GM12878 (cell line): ENCODE results near the gene MGLL. TPM values are rescaled to one million over a fixed set of nuclear protein-coding genes. Genes with fewer than 3 reads are reported as not detected.

Experiments used
- ATAC-seq: fragments of 200-7000 bp; cut with Tn5 transposase; 3 replicates; pipeline ENCODE4 v1.9.1; 2020; ENCODE audit warnings: mild to moderate bottlenecking, moderate library complexity
- BruUV-seq: library from RNA; stranded (reverse); fragments of 400-500 nt; replicated peaks from 2 replicates; lab custom pipeline; 2021; lab: Mats Ljungman, UMichigan
- CTCF ChIA-PET: fragments of 300-600 bp; sonication (Branson Sonifier 250); formaldehyde crosslinking; extraction: SDS; loops from one replicate; lab custom pipeline; 2021; ENCODE audit warnings: inconsistent platforms; lab: Yijun Ruan, JAX
- POLR2A ChIA-PET: fragments of 350-600 bp; formaldehyde crosslinking; extraction: SDS; loops from one replicate; lab custom pipeline; 2021; ENCODE audit warnings: inconsistent platforms; lab: Charles Lee
- RAD21 ChIA-PET: fragments of 300-600 bp; sonication (Branson Sonifier 250); formaldehyde crosslinking; loops from one replicate; lab custom pipeline; 2023; ENCODE audit warnings: antibody characterized with exemption; ENCODE audit not compliant: unreplicated experiment; lab: Charles Lee
- SMC1A ChIA-PET: fragments of 300-600 bp; sonication (Branson Sonifier 250); formaldehyde crosslinking; loops from one replicate; lab custom pipeline; 2023; ENCODE audit not compliant: unreplicated experiment, uncharacterized antibody; lab: Charles Lee
- DNase-seq: peaks from one replicate; pipeline ENCODE4 v3.0.0-alpha.2; 2011; ENCODE audit warnings: low read depth, low spot score
- FAIRE-seq: peaks from 3 replicates; lab custom pipeline; 2011; peaks lifted over from hg19 to GRCh38; lab: Jason Lieb, UNC
- H2AFZ ChIP-seq: 2 replicates; pipeline ENCODE4 v1.6.0; 2011; ENCODE audit warnings: low read depth, low read length, control low read depth; ENCODE audit not compliant: control insufficient read depth
- H3K27ac ChIP-seq: 2 replicates; pipeline ENCODE4 v1.5.1; 2011; ENCODE audit warnings: control low read depth; ENCODE audit not compliant: control insufficient read depth, insufficient read depth
- H3K27me3 ChIP-seq, 2 experiments: replicated peaks in 1 of 2; 2 replicates each; pipeline versions ENCODE4 v1.6.0 to v1.6.1; 2011; ENCODE audit warnings: low read length in 1 of 2; ENCODE audit not compliant: control insufficient read depth in 2 of 2, insufficient read depth in 2 of 2
- H3K36me3 ChIP-seq, 2 experiments: 2 replicates each; pipeline ENCODE4 v1.5.1; 2011; ENCODE audit warnings: low read length in 1 of 2; ENCODE audit not compliant: control insufficient read depth in 2 of 2, insufficient read depth in 2 of 2
- H3K4me1 ChIP-seq: 2 replicates; pipeline ENCODE4 v1.6.1; 2011; ENCODE audit warnings: mild to moderate bottlenecking, low read length, moderate library complexity, mixed read lengths; ENCODE audit not compliant: control insufficient read depth, insufficient read depth
- H3K4me2 ChIP-seq: 2 replicates; pipeline ENCODE4 v1.6.0; 2011; ENCODE audit warnings: control low read depth; ENCODE audit not compliant: control insufficient read depth, insufficient read depth
- H3K4me3 ChIP-seq: fragments of 200-600 bp; sonication (generic); 2 replicates; pipeline ENCODE4 v1.5.1; 2016
- H3K79me2 ChIP-seq: 2 replicates; pipeline ENCODE4 v1.6.0; 2011; ENCODE audit warnings: low read length; ENCODE audit not compliant: control insufficient read depth, insufficient read depth
- H3K9ac ChIP-seq: 2 replicates; pipeline ENCODE4 v1.8.0; 2011; ENCODE audit warnings: low read length, control low read depth, mixed read lengths; ENCODE audit not compliant: control insufficient read depth, insufficient read depth
- H3K9me3 ChIP-seq: replicated peaks from 3 replicates; pipeline ENCODE4 v1.5.1; 2011; ENCODE audit warnings: mild to moderate bottlenecking, low read length; ENCODE audit not compliant: control insufficient read depth, insufficient read depth
- H4K20me1 ChIP-seq: 2 replicates; pipeline ENCODE4 v1.6.0; 2011; ENCODE audit not compliant: control insufficient read depth, insufficient read depth
- ATF7 ChIP-seq: fragments of 450-650 bp; IDR thresholded peaks from 2 replicates; pipeline ENCODE4 v1.6.1; 2016; ENCODE audit warnings: low read depth, mild to moderate bottlenecking
- BHLHE40 ChIP-seq, 2 experiments: fragments of 450-650 bp in 1 of 2; IDR thresholded peaks; 2 replicates each; pipeline ENCODE4 v1.6.1; 2011 to 2017; ENCODE audit warnings: low read depth in 2 of 2, borderline replicate concordance in 1 of 2, improper control_type of control experiment in 1 of 2, low read length in 1 of 2, mild to moderate bottlenecking in 1 of 2
- BRCA1 ChIP-seq: IDR thresholded peaks from 2 replicates; pipeline ENCODE4 v1.6.1; 2011; ENCODE audit warnings: low read depth, low read length, improper control_type of control experiment
- E2F4 ChIP-seq: IDR thresholded peaks from 2 replicates; pipeline ENCODE4 v1.6.1; 2012; ENCODE audit warnings: low read depth, low read length, improper control_type of control experiment
- HCFC1 ChIP-seq: fragments of 150-350 bp; IDR thresholded peaks from 2 replicates; pipeline ENCODE4 v1.6.1; 2014; ENCODE audit warnings: low read length
- HSF1 ChIP-seq: fragments of 150-350 bp; IDR thresholded peaks from 2 replicates; pipeline ENCODE4 v1.6.1; 2014; ENCODE audit warnings: mild to moderate bottlenecking, low read depth, low read length
- KDM1A ChIP-seq: fragments of 200-600 bp; sonication (generic); IDR thresholded peaks from 2 replicates; pipeline ENCODE4 v1.6.1; 2016; ENCODE audit warnings: borderline replicate concordance
- RAD21 ChIP-seq: IDR thresholded peaks from 2 replicates; pipeline ENCODE4 v1.6.1; 2011; ENCODE audit warnings: mild to moderate bottlenecking, low read depth, low read length, moderate library complexity; ENCODE audit not compliant: insufficient read depth
- RELA ChIP-seq: fragments of 450-650 bp; IDR thresholded peaks from 2 replicates; pipeline ENCODE4 v1.8.0; 2014; ENCODE audit warnings: borderline replicate concordance; ENCODE audit not compliant: partially characterized antibody
- RUNX3 ChIP-seq: IDR thresholded peaks from 2 replicates; pipeline ENCODE4 v1.6.1; 2012; ENCODE audit warnings: low read length, inconsistent platforms
- SMC3 ChIP-seq: IDR thresholded peaks from 2 replicates; pipeline ENCODE4 v1.6.1; 2011; ENCODE audit warnings: low read length, improper control_type of control experiment, borderline replicate concordance
- WGBS: methylation state at CpG from one replicate; pipeline ENCODE4 v1.1.6; 2016; ENCODE audit warnings: low lambda C conversion rate; ENCODE audit not compliant: insufficient replicate concordance, insufficient coverage; ENCODE audit errors: missing lambda C conversion rate; 5-methylcytosine and 5-hydroxymethylcytosine counted together
- in situ Hi-C: fragments of 300-500 bp; cut with MboI; formaldehyde crosslinking; loops from 9 replicates; pipeline ENCODE4 v1.14.3; 2018; ENCODE audit warnings: mixed read lengths
- intact Hi-C: fragments of 100-400 bp; cut with micrococcal nuclease; formaldehyde crosslinking; loops from one replicate; pipeline ENCODE4 v1.14.2; 2022; ENCODE audit not compliant: unreplicated experiment
- polyA plus RNA-seq, 11 experiments: library from polyadenylated mRNA; depleted of rRNA in 4 of 11; unstranded in 6 of 11; stranded (reverse) in 5 of 11; fragments of >200 nt; fragmentation: Nextera tagmentation in 4 of 11; fragmentation: Illumina TruSeq in 1 of 11; extraction: Ambion mirVana in 4 of 11; extraction: Trizol in 1 of 11; gene quantifications; 1 replicate in 1 of 11; 2 replicates in 10 of 11; pipeline versions ENCODE4 v1.2.1 to v1.2.3, GENCODE V29; 2011 to 2016; ENCODE audit warnings: inconsistent platforms in 2 of 11, missing spikeins in 2 of 11, low read depth in 1 of 11
- total RNA-seq, 4 experiments: library from RNA; depleted of rRNA in 3 of 4; stranded (reverse); fragments of >200 nt in 3 of 4; fragmentation: Illumina TruSeq in 1 of 4; extraction: Trizol in 1 of 4; gene quantifications; 2 replicates each; pipeline versions ENCODE4 v1.2.1 to v1.2.3, GENCODE V29; 2013 to 2021
- TF ChIP-seq, protein P1 (sequence below): fragments of 450-650 bp; formaldehyde crosslinking; IDR thresholded peaks from 2 replicates; pipeline ENCODE4 v1.5.0; 2022; ENCODE audit warnings: mild to moderate bottlenecking, missing genetic modification characterization
- TF ChIP-seq, protein P2 (sequence below): IDR thresholded peaks from 2 replicates; pipeline ENCODE4 v1.6.1; 2011; ENCODE audit warnings: low read depth, low read length, improper control_type of control experiment, borderline replicate concordance
- TF ChIP-seq, protein P3 (sequence below): IDR thresholded peaks from 2 replicates; pipeline ENCODE4 v1.6.1; 2012; ENCODE audit warnings: mild to moderate bottlenecking, low read depth, low read length

MGLL gene
- total and polyA plus RNA-seq, 10 of the 15 experiments (the other 5 are each of a cell fraction or from before 2014, with no cell fraction given) = 44.9 to 177 (median 72.9) TPM

DNA sequence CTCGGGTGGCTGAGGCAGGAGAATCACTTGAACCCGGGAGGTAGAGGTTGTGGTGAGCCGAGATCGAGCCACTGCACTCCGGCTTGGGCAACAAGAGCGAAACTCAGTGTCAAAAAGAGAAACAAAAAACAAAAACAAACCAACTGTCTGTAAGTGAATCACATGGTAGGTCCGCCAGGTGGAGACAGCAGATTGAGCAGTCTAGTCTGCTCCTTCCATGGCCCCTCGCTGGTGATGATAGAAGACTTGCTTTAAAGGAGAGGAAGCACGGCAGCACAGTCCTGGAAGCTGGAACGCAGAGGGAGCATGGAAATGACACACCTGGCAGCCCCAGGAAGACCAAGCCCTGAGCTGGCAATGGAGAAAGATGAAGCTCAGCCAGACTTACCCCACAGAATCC, 31.4 kb upstream of the MGLL start:
- no peak overlapping the region for H3K9ac ChIP-seq
- no peak overlapping the region for H3K27ac ChIP-seq
- no peaks in the 10 kb centered on the region for H3K9me3 ChIP-seq
- no peaks in the 10 kb centered on the region for H3K79me2 ChIP-seq
- no peaks in the 10 kb centered on the region for H4K20me1 ChIP-seq
- FAIRE-seq = no peak
- H3K27me3 ChIP-seq = no peaks in the 10 kb centered on the region
- RAD21 ChIA-PET = no interaction called here
- no peaks in the 10 kb centered on the region for H3K36me3 ChIP-seq
- H3K4me1 ChIP-seq = no peaks in the 10 kb centered on the region
- H3K4me2 ChIP-seq = no peak overlapping the region
- in situ Hi-C loops = no loop called here
- intact Hi-C loops = no loop called here
- no peak overlapping the region for H3K4me3 ChIP-seq
- no peak for ATAC-seq
- H2AFZ ChIP-seq = no peak overlapping the region; the same call in 1 of the 2 replicates
- 8% methylated on average over 10 of the region's 10 CpGs for WGBS
- no peak for DNase-seq
- POLR2A ChIA-PET = no interaction called here
- CTCF ChIA-PET = interaction anchor here (2.4 kb wide), 1 partner anchor 63 kb away, joined by 7 read pairs; no protein-coding TSS in a partner anchor
- BruUV-seq = no TSS peak
- SMC1A ChIA-PET = interaction anchor here (1.1 kb wide), 1 partner anchor 9 kb away, joined by 4 read pairs; no protein-coding TSS in a partner anchor
- peak; percentile 42; the same call in 1 of the 2 replicates for TF ChIP-seq SMC3
- TF ChIP-seq, protein P1, sequence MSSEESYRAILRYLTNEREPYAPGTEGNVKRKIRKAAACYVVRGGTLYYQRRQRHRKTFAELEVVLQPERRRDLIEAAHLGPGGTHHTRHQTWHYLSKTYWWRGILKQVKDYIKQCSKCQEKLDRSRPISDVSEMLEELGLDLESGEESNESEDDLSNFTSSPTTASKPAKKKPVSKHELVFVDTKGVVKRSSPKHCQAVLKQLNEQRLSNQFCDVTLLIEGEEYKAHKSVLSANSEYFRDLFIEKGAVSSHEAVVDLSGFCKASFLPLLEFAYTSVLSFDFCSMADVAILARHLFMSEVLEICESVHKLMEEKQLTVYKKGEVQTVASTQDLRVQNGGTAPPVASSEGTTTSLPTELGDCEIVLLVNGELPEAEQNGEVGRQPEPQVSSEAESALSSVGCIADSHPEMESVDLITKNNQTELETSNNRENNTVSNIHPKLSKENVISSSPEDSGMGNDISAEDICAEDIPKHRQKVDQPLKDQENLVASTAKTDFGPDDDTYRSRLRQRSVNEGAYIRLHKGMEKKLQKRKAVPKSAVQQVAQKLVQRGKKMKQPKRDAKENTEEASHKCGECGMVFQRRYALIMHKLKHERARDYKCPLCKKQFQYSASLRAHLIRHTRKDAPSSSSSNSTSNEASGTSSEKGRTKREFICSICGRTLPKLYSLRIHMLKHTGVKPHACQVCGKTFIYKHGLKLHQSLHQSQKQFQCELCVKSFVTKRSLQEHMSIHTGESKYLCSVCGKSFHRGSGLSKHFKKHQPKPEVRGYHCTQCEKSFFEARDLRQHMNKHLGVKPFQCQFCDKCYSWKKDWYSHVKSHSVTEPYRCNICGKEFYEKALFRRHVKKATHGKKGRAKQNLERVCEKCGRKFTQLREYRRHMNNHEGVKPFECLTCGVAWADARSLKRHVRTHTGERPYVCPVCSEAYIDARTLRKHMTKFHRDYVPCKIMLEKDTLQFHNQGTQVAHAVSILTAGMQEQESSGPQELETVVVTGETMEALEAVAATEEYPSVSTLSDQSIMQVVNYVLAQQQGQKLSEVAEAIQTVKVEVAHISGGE = no peak
- TF ChIP-seq RUNX3 = 0 out of 2 replicates have a peak, but pooled peaks have one; percentile 12
- TF ChIP-seq, protein P2, sequence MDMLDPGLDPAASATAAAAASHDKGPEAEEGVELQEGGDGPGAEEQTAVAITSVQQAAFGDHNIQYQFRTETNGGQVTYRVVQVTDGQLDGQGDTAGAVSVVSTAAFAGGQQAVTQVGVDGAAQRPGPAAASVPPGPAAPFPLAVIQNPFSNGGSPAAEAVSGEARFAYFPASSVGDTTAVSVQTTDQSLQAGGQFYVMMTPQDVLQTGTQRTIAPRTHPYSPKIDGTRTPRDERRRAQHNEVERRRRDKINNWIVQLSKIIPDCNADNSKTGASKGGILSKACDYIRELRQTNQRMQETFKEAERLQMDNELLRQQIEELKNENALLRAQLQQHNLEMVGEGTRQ = no peak
- TF ChIP-seq, protein P3, sequence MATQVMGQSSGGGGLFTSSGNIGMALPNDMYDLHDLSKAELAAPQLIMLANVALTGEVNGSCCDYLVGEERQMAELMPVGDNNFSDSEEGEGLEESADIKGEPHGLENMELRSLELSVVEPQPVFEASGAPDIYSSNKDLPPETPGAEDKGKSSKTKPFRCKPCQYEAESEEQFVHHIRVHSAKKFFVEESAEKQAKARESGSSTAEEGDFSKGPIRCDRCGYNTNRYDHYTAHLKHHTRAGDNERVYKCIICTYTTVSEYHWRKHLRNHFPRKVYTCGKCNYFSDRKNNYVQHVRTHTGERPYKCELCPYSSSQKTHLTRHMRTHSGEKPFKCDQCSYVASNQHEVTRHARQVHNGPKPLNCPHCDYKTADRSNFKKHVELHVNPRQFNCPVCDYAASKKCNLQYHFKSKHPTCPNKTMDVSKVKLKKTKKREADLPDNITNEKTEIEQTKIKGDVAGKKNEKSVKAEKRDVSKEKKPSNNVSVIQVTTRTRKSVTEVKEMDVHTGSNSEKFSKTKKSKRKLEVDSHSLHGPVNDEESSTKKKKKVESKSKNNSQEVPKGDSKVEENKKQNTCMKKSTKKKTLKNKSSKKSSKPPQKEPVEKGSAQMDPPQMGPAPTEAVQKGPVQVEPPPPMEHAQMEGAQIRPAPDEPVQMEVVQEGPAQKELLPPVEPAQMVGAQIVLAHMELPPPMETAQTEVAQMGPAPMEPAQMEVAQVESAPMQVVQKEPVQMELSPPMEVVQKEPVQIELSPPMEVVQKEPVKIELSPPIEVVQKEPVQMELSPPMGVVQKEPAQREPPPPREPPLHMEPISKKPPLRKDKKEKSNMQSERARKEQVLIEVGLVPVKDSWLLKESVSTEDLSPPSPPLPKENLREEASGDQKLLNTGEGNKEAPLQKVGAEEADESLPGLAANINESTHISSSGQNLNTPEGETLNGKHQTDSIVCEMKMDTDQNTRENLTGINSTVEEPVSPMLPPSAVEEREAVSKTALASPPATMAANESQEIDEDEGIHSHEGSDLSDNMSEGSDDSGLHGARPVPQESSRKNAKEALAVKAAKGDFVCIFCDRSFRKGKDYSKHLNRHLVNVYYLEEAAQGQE = no peak
- TF ChIP-seq RELA = no peak
- no peak for TF ChIP-seq BRCA1
- no peak for TF ChIP-seq HCFC1
- TF ChIP-seq HSF1 = no peak
- TF ChIP-seq BHLHE40 (IDR thresholded peaks at IDR 0.05; ENCODE audit: borderline replicate concordance in 1 of 2, low read depth in 2 of 2, low read length in 1 of 2) = no peak
- TF ChIP-seq KDM1A = no peak
- peak; percentile 80 for TF ChIP-seq RAD21
- no peak for TF ChIP-seq ATF7
- TF ChIP-seq E2F4 = no peak
